Mesothelial cell of epicardium (in vitro differentiated cells): ENCODE measurements around the gene RPS2. TPM values are rescaled to one million over a fixed set of nuclear protein-coding genes. Genes with fewer than 3 reads are reported as not detected.

Source experiments
- DNase-seq, 2 experiments: peaks; one replicate each; pipeline ENCODE4 v3.0.0; 2021; ENCODE audit warnings: low spot score in 2 of 2; ENCODE audit not compliant: unreplicated experiment in 2 of 2
- H3K27ac Mint-ChIP-seq: 2 replicates; pipeline ENCODE4 v1.8.0; 2021; ENCODE audit warnings: mixed read lengths
- H3K27me3 Mint-ChIP-seq: 2 replicates; pipeline ENCODE4 v1.8.0; 2021; ENCODE audit warnings: low read depth, mixed read lengths
- H3K36me3 Mint-ChIP-seq: 2 replicates; pipeline ENCODE4 v1.8.0; 2021; ENCODE audit warnings: mixed read lengths
- H3K4me1 Mint-ChIP-seq: 2 replicates; pipeline ENCODE4 v1.8.0; 2021; ENCODE audit warnings: mixed read lengths
- H3K4me3 Mint-ChIP-seq: 2 replicates; pipeline ENCODE4 v1.8.0; 2021; ENCODE audit warnings: mild to moderate bottlenecking, moderate library complexity, mixed read lengths
- H3K9me3 Mint-ChIP-seq: 2 replicates; pipeline ENCODE4 v1.8.0; 2021; ENCODE audit warnings: mixed read lengths
- total RNA-seq: library from RNA; stranded (reverse); gene quantifications from 3 replicates; pipeline ENCODE4 v1.2.1, GENCODE V29; 2021
- TF ChIP-seq, protein P1 (sequence below): fragments of 200-600 bp; sonication (generic); IDR thresholded peaks from one replicate; pipeline ENCODE4 v1.5.0; 2021; ENCODE audit warnings: antibody characterized with exemption; ENCODE audit not compliant: unreplicated experiment

Gene RPS2
- total RNA-seq, 1 donor from 2014 or later, result 2,265 TPM

DNA sequence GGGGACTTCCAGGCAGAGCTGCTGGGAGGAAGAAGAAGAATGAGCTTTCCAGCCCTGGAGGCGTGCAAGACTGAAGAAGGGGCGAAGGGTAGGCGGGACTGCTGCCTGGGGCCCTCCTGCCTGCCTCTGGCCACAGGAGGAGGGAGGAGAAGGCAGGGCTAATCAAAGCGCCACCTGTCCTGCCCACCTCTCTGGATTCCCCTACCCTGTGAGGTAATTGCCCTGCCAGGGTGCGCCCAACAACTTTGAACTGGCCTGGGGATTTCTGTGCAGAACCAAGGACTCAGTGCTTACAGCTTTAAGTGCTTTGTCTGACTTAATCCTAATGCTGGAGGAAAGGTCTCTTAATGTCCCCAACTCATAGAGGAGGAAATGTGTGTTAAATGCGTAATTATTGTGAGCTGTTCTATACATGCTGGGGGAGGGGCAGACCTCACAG lies 16.8 kb upstream of the RPS2 start, which contains the start of gene NOXO1:
Gene NOXO1, minus strand, starts transcription at position 72 of the 439 bp plus-strand sequence. CDS start 290 bp downstream, outside the sequence.
- TF ChIP-seq, protein P1, sequence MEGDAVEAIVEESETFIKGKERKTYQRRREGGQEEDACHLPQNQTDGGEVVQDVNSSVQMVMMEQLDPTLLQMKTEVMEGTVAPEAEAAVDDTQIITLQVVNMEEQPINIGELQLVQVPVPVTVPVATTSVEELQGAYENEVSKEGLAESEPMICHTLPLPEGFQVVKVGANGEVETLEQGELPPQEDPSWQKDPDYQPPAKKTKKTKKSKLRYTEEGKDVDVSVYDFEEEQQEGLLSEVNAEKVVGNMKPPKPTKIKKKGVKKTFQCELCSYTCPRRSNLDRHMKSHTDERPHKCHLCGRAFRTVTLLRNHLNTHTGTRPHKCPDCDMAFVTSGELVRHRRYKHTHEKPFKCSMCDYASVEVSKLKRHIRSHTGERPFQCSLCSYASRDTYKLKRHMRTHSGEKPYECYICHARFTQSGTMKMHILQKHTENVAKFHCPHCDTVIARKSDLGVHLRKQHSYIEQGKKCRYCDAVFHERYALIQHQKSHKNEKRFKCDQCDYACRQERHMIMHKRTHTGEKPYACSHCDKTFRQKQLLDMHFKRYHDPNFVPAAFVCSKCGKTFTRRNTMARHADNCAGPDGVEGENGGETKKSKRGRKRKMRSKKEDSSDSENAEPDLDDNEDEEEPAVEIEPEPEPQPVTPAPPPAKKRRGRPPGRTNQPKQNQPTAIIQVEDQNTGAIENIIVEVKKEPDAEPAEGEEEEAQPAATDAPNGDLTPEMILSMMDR, result no peak
- Mint-ChIP-seq H3K27me3 (peaks cover 51% of the 10 kb centered on the region), H3K4me1 (peaks cover 15% of the 10 kb centered on the region), H3K9me3 (no peaks in the 10 kb centered on the region), H3K4me3 (peak within 1 kb of the TSS; percentile 29), H3K27ac (no peak within 1 kb of the TSS), H3K36me3 (peaks cover 5% of the 10 kb centered on the region)
- DNase-seq, result no peak

DNA sequence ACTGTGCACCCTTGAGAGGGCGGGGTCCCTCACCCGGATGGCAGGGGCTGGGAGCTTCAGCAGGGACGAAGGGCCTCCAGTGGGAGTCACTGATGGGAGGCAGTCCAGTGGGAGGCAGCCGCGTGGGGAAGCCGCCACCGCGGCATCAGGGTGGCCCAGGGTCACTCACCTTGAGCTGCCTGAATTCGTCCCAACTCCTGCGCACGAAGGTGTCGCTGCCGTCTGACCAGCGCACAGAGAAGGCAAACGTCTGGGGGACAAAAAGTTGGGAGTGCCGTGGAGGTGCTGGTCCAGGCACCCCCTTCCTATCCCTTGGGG lies 16.1 kb upstream of the RPS2 start:
- no peaks in the 10 kb centered on the region for H3K9me3 Mint-ChIP-seq
- H3K27me3 Mint-ChIP-seq, result peaks cover 51% of the 10 kb centered on the region
- TF ChIP-seq, protein P1, result no peak
- H3K36me3 Mint-ChIP-seq, result peaks cover 6% of the 10 kb centered on the region
- no peak for DNase-seq
- H3K27ac Mint-ChIP-seq, result no peak overlapping the region
- H3K4me1 Mint-ChIP-seq, result peaks cover 15% of the 10 kb centered on the region
- no peak overlapping the region for H3K4me3 Mint-ChIP-seq

DNA sequence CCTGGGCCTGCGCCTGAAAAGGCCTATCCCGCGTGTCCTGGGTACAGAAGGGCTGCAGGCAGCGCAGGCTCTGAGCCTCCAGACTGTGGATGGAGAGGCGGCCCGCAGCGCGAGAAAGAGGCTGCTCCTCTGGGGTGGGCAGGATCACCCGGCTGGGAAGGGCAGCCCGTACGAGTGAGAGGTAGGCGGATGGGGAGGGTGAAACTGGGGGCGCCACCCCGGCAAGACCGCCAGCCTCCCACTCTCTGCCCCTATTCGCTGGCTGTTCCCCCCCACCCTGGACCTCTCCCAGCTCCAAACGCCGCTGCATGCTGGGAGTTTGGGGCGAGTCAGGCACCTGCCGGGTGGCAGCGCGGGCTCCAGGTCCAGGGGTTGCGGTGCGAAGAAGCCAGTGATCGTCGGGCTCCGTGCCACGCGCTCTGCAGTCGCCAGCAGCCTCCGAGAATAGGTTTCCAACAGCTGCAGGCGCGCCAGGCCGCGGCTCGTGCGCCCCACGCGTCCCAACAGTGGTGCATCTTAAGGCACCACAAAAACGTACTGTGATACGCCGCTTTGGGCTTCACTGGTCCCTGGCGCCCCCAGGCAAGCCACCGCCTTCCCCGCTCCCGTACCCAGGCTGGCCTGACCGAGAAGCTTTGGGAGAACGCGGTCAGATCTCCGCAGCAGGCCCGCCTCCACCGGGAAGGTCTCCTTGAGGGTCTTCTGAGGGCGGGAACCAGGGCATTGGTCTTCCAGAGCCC lies 15.6 kb upstream of the RPS2 start:
- peaks cover 51% of the 10 kb centered on the region for H3K27me3 Mint-ChIP-seq
- no peak for DNase-seq

DNA sequence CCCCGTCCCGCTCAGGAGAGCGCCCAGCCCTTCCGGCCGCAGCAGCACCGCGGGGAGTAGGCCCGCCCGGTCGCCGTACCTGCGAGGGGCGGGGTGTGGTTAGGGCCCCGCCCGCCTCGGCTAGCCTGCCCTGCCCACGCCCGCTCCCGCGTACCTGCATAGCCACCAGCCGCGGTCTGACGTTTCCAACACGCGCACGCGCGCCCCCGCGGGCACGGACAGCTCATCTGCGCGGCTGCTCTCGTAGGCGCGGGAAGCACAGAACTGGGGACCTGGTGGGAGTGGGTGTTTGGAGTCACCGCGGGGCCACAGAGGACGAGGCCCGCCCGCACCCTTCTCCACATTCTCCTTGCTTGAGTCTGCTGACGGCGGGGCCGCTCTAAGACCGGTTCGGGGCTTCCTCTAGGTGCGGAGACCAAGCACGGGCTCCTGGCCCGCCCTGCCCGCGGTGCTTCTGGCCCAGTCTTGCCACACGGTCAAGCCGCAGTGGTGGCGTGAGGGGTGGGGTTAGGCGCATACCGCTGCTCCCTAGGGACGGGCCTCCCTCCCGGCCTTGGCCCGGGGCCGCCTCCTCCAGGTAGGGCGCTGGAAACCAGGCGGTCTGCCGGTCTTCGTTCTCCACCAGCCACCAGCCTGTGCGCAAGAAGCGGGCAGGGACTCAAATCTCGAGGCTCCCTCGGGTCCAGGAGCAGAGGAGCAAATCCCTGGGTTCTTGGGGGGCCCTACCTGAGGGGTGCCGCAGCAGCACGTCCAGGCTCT lies 14.8 kb upstream of the RPS2 start:
- DNase-seq, result peak in 1 of 2 experiments; percentile 65
- TF ChIP-seq, protein P1, result no peak
- H3K4me1 Mint-ChIP-seq, result peaks cover 4% of the 10 kb centered on the region
- H3K27ac Mint-ChIP-seq, result no peak overlapping the region
- H3K36me3 Mint-ChIP-seq, result peaks cover 9% of the 10 kb centered on the region
- peak overlapping the region; percentile 46 for H3K4me3 Mint-ChIP-seq
- H3K9me3 Mint-ChIP-seq, result no peaks in the 10 kb centered on the region
- H3K27me3 Mint-ChIP-seq, result peaks cover 51% of the 10 kb centered on the region

More for the DNA sequence above, 15.6 kb upstream of the RPS2 start:
- no peaks in the 10 kb centered on the region for H3K9me3 Mint-ChIP-seq
- TF ChIP-seq, protein P1, result no peak
- H3K36me3 Mint-ChIP-seq, result peaks cover 6% of the 10 kb centered on the region
- no peak overlapping the region for H3K4me3 Mint-ChIP-seq
- peaks cover 12% of the 10 kb centered on the region for H3K4me1 Mint-ChIP-seq
- no peak overlapping the region for H3K27ac Mint-ChIP-seq

DNA sequence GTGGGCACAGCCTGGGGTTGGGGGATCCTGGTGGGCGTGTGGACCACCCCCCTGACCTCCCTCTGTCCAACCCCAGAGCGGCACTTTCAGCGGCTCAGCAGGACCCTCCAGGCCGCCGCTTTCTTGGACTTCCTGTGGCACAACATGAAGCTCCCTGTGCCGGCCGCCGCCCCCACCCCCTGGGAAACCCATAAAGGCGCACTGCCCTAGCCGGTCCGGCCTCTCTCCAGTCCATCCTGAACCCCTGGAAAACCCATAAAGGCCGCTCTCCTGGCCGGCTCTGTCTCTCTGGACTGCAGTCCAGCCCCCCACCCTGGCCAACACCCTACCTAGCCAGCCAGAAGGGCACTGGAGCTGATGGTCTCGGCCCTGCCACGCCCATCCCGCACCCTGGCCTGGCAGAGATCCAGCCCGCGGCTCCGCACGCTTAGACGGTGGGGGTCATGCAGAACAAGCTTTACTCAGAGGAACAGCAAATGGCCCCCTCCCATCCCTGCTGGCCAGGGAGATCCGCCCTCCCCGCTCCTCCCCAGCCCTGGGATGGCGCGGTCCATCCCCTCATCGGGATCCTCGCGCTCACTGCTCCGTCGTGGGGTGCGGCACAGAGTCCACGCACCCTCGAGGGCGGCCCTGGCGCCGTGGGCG lies 14.0 kb upstream of the RPS2 start:
- DNase-seq, result no peak
- TF ChIP-seq, protein P1, result no peak
- peaks cover 51% of the 10 kb centered on the region for H3K27me3 Mint-ChIP-seq
- H3K36me3 Mint-ChIP-seq, result peaks cover 9% of the 10 kb centered on the region
- no peak overlapping the region for H3K27ac Mint-ChIP-seq
- H3K4me3 Mint-ChIP-seq, result no peak overlapping the region
- H3K9me3 Mint-ChIP-seq, result no peaks in the 10 kb centered on the region
- H3K4me1 Mint-ChIP-seq, result peaks cover 4% of the 10 kb centered on the region
